HEK293 (cell line): ENCODE results near the gene DLG3.

ENCODE experiments used
- BCL11A ChIP-seq: fragments of 450-650 bp; formaldehyde crosslinking; IDR thresholded peaks from 2 replicates; pipeline ENCODE4 v1.5.1; 2016; ENCODE audit warnings: low read depth, missing biosample characterization, missing genetic modification characterization
- EGR2 ChIP-seq: fragments of 450-650 bp; formaldehyde crosslinking; IDR thresholded peaks from 2 replicates; pipeline ENCODE4 v1.5.1; 2016; ENCODE audit warnings: low read depth, missing biosample characterization, missing genetic modification characterization
- PRDM2 ChIP-seq: fragments of 450-650 bp; formaldehyde crosslinking; IDR thresholded peaks from 2 replicates; pipeline ENCODE4 v1.5.1; 2016; ENCODE audit warnings: missing biosample characterization, missing genetic modification characterization, borderline replicate concordance
- SETDB1 ChIP-seq: IDR thresholded peaks from one replicate; pipeline ENCODE4 v1.6.1; 2017; ENCODE audit warnings: mild to moderate bottlenecking, low read length, moderate library complexity, mixed read lengths; ENCODE audit not compliant: insufficient read length
- WT1 ChIP-seq: fragments of 450-650 bp; formaldehyde crosslinking; IDR thresholded peaks from 2 replicates; pipeline ENCODE4 v1.5.1; 2016; ENCODE audit warnings: missing biosample characterization, missing genetic modification characterization
- YY1 ChIP-seq: fragments of 450-650 bp; formaldehyde crosslinking; IDR thresholded peaks from 2 replicates; pipeline ENCODE4 v1.5.1; 2018; ENCODE audit warnings: missing biosample characterization, missing genetic modification characterization
- ZBTB11 ChIP-seq: fragments of 450-650 bp; formaldehyde crosslinking; conservative IDR thresholded peaks from 2 replicates; pipeline ENCODE4 v1.5.1; 2016; ENCODE audit warnings: low read depth, missing biosample characterization, missing genetic modification characterization
- ZBTB17 ChIP-seq: fragments of 450-650 bp; formaldehyde crosslinking; IDR thresholded peaks from 2 replicates; pipeline ENCODE4 v1.5.1; 2016; ENCODE audit warnings: missing biosample characterization, missing genetic modification characterization
- ZNF112 ChIP-seq: fragments of 450-650 bp; formaldehyde crosslinking; IDR thresholded peaks from 2 replicates; pipeline ENCODE4 v1.5.0; 2017; ENCODE audit warnings: missing biosample characterization, missing genetic modification characterization
- ZNF132 ChIP-seq: fragments of 450-650 bp; formaldehyde crosslinking; IDR thresholded peaks from 2 replicates; pipeline ENCODE4 v1.5.1; 2017; ENCODE audit warnings: missing biosample characterization, missing genetic modification characterization, borderline replicate concordance
- ZNF266 ChIP-seq: fragments of 450-650 bp; formaldehyde crosslinking; IDR thresholded peaks from 2 replicates; pipeline ENCODE4 v1.5.1; 2016; ENCODE audit warnings: missing biosample characterization, missing genetic modification characterization, low read depth
- ZNF311 ChIP-seq: fragments of 450-650 bp; formaldehyde crosslinking; IDR thresholded peaks from 2 replicates; pipeline ENCODE4 v1.5.1; 2017; ENCODE audit warnings: missing biosample characterization, missing genetic modification characterization, borderline replicate concordance
- ZNF433 ChIP-seq: fragments of 450-650 bp; formaldehyde crosslinking; IDR thresholded peaks from 2 replicates; pipeline ENCODE4 v1.5.1; 2016; ENCODE audit warnings: missing biosample characterization, missing genetic modification characterization, low read depth
- ZNF513 ChIP-seq: fragments of 450-650 bp; IDR thresholded peaks from 2 replicates; pipeline ENCODE4 v1.5.1; 2018; ENCODE audit warnings: missing biosample characterization, missing genetic modification characterization
- ZNF544 ChIP-seq: fragments of 450-650 bp; formaldehyde crosslinking; IDR thresholded peaks from 2 replicates; pipeline ENCODE4 v1.5.0; 2017; ENCODE audit warnings: missing biosample characterization, missing genetic modification characterization
- ZNF549 ChIP-seq: fragments of 450-650 bp; IDR thresholded peaks from 2 replicates; pipeline ENCODE4 v1.5.1; 2018; ENCODE audit warnings: missing biosample characterization, missing genetic modification characterization, mild to moderate bottlenecking, inconsistent platforms, moderate library complexity
- ZNF558 ChIP-seq: fragments of 450-650 bp; formaldehyde crosslinking; IDR thresholded peaks from 2 replicates; pipeline ENCODE4 v1.5.1; 2016; ENCODE audit warnings: missing biosample characterization, missing genetic modification characterization
- ZSCAN23 ChIP-seq: fragments of 450-650 bp; formaldehyde crosslinking; IDR thresholded peaks from 2 replicates; pipeline ENCODE4 v1.5.1; 2016; ENCODE audit warnings: missing biosample characterization, missing genetic modification characterization
- TF ChIP-seq, protein P1 (sequence below): fragments of 450-650 bp; formaldehyde crosslinking; IDR thresholded peaks from 2 replicates; pipeline ENCODE4 v1.5.1; 2016; ENCODE audit warnings: missing biosample characterization, missing genetic modification characterization
- TF ChIP-seq, protein P2 (sequence below): fragments of 450-650 bp; formaldehyde crosslinking; IDR thresholded peaks from 2 replicates; pipeline ENCODE4 v1.5.1; 2016; ENCODE audit warnings: missing biosample characterization, missing genetic modification characterization
- TF ChIP-seq, protein P3 (sequence below): IDR thresholded peaks from 2 replicates; pipeline ENCODE4 v1.6.1; 2011; ENCODE audit warnings: mild to moderate bottlenecking, low read depth, low read length, borderline replicate concordance

The DLG3 gene

DNA sequence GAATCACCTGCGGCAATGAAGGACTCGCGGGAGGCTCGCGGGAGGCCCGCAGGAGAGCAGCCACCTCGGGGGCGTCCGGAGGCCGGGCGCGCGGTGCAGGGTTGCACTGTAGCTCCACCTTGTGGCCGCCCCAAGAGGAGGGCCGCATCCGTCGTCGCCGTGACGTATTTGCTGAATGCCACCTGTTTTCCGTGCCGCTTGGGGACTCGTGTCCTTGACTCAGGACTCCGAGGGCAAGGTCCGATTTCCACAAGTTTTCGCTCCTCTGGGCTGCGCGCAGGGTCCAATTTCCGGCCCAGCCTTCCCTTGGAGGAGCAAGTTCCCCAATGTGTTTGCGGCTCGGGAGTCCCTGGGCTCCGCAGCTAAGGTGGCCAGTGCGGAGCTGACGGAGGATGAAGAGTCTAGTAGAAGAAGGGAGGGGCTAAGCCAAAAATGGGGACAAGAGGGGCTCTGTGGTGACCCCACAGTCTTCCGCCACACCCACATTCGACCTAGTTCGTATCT, 10.7 kb upstream of the DLG3 start (continued):
- TF ChIP-seq, protein P1, sequence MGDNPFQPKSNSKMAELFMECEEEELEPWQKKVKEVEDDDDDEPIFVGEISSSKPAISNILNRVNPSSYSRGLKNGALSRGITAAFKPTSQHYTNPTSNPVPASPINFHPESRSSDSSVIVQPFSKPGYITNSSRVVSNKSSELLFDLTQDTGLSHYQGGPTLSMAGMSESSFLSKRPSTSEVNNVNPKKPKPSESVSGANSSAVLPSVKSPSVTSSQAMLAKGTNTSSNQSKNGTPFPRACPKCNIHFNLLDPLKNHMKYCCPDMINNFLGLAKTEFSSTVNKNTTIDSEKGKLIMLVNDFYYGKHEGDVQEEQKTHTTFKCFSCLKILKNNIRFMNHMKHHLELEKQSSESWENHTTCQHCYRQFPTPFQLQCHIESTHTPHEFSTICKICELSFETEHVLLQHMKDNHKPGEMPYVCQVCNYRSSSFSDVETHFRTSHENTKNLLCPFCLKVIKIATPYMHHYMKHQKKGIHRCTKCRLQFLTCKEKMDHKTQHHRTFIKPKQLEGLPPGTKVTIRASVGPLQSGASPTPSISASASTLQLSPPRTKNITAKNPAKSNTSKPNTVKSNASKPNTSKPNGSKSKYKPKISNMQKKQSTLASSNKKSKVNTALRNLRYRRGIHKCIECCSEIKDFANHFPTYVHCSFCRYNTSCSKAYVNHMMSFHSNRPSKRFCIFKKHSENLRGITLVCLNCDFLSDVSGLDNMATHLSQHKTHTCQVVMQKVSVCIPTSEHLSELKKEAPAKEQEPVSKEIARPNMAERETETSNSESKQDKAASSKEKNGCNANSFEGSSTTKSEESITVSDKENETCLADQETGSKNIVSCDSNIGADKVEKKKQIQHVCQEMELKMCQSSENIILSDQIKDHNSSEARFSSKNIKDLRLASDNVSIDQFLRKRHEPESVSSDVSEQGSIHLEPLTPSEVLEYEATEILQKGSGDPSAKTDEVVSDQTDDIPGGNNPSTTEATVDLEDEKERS (tag by site-specific recombination), result no peak
- TF ChIP-seq ZNF132 (tag by site-specific recombination), result no peak
- no peak for TF ChIP-seq ZNF112 (tag by site-specific recombination)
- TF ChIP-seq, protein P2, sequence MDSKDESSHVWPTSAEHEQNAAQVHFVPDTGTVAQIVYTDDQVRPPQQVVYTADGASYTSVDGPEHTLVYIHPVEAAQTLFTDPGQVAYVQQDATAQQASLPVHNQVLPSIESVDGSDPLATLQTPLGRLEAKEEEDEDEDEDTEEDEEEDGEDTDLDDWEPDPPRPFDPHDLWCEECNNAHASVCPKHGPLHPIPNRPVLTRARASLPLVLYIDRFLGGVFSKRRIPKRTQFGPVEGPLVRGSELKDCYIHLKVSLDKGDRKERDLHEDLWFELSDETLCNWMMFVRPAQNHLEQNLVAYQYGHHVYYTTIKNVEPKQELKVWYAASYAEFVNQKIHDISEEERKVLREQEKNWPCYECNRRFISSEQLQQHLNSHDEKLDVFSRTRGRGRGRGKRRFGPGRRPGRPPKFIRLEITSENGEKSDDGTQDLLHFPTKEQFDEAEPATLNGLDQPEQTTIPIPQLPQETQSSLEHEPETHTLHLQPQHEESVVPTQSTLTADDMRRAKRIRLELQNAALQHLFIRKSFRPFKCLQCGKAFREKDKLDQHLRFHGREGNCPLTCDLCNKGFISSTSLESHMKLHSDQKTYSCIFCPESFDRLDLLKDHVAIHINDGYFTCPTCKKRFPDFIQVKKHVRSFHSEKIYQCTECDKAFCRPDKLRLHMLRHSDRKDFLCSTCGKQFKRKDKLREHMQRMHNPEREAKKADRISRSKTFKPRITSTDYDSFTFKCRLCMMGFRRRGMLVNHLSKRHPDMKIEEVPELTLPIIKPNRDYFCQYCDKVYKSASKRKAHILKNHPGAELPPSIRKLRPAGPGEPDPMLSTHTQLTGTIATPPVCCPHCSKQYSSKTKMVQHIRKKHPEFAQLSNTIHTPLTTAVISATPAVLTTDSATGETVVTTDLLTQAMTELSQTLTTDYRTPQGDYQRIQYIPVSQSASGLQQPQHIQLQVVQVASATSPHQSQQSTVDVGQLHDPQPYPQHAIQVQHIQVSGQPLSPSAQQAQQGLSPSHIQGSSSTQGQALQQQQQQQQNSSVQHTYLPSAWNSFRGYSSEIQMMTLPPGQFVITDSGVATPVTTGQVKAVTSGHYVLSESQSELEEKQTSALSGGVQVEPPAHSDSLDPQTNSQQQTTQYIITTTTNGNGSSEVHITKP (tag by site-specific recombination), result no peak
- TF ChIP-seq ZNF549 (tag by site-specific recombination), result no peak
- TF ChIP-seq, protein P3, sequence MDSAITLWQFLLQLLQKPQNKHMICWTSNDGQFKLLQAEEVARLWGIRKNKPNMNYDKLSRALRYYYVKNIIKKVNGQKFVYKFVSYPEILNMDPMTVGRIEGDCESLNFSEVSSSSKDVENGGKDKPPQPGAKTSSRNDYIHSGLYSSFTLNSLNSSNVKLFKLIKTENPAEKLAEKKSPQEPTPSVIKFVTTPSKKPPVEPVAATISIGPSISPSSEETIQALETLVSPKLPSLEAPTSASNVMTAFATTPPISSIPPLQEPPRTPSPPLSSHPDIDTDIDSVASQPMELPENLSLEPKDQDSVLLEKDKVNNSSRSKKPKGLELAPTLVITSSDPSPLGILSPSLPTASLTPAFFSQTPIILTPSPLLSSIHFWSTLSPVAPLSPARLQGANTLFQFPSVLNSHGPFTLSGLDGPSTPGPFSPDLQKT, result no peak
- TF ChIP-seq ZSCAN23 (tag by site-specific recombination), result no peak
- no peak for TF ChIP-seq PRDM2
- TF ChIP-seq ZNF513 (tag by site-specific recombination), result peak; percentile 29; the same call in 1 of the 2 replicates
- TF ChIP-seq YY1 (tag by site-specific recombination), result 0 out of 2 replicates have a peak, but pooled peaks have one; percentile 19
- no peak for TF ChIP-seq WT1
- TF ChIP-seq SETDB1, result no peak
- peak; percentile 73 for TF ChIP-seq EGR2 (tag by site-specific recombination)
- TF ChIP-seq ZBTB11 (tag by site-specific recombination), result no peak
- TF ChIP-seq ZNF433 (tag by site-specific recombination), result no peak
- no peak for TF ChIP-seq BCL11A (tag by site-specific recombination)
- no peak for TF ChIP-seq ZNF266 (tag by site-specific recombination)
- peak; percentile 28; the same call in 1 of the 2 replicates for TF ChIP-seq ZBTB17 (tag by site-specific recombination)
- no peak for TF ChIP-seq ZNF558
- TF ChIP-seq ZNF311 (tag by site-specific recombination), result no peak
- TF ChIP-seq ZNF544, result no peak
